AG09309 (cell line): ENCODE measurements around the gene ZNF500.

ENCODE experiments used
- DNase-seq: peaks from one replicate; pipeline ENCODE4 v3.0.0-alpha.2; 2010; ENCODE audit warnings: low read depth
- H3K4me3 ChIP-seq: 2 replicates; pipeline ENCODE4 v1.5.1; 2011; ENCODE audit warnings: mild to moderate bottlenecking, low read depth, low read length, moderate library complexity; ENCODE audit not compliant: control insufficient read depth
- CTCF ChIP-seq: IDR thresholded peaks from 2 replicates; pipeline ENCODE4 v1.5.1; 2011; ENCODE audit warnings: mild to moderate bottlenecking, low read depth, low read length, inconsistent platforms; ENCODE audit not compliant: insufficient read depth, control insufficient read depth; ENCODE audit errors: missing control alignments

The ZNF500 gene

GRCh38 chr16:4709481-4709880 lies 57.5 kb downstream of the ZNF500 start:
- DNase-seq = no peak
- TF ChIP-seq CTCF = no peak
- no peak overlapping the region for H3K4me3 ChIP-seq

GRCh38 chr16:4706871-4707270 lies 60.1 kb downstream of the ZNF500 start:
- TF ChIP-seq CTCF = no peak
- H3K4me3 ChIP-seq = no peak overlapping the region
- no peak for DNase-seq

- TF ChIP-seq CTCF = no peak
- no peak for DNase-seq
- H3K4me3 ChIP-seq = no peak overlapping the region
Measured at GRCh38 chr16:4704913-4705312, 62.0 kb downstream of the ZNF500 start.

- H3K4me3 ChIP-seq = no peak overlapping the region
- no peak for TF ChIP-seq CTCF
- no peak for DNase-seq
Measured at GRCh38 chr16:4704491-4704890, 62.5 kb downstream of the ZNF500 start.

- H3K4me3 ChIP-seq = no peak overlapping the region
- DNase-seq = no peak
- TF ChIP-seq CTCF = no peak
Measured at GRCh38 chr16:4703906-4704305, 63.1 kb downstream of the ZNF500 start.

GRCh38 chr16:4702466-4702808 lies 64.5 kb downstream of the ZNF500 start:
- TF ChIP-seq CTCF = no peak
- no peak for DNase-seq
- H3K4me3 ChIP-seq = no peak overlapping the region

- DNase-seq = no peak
- H3K4me3 ChIP-seq = no peak overlapping the region
- TF ChIP-seq CTCF = no peak
Measured at GRCh38 chr16:4701791-4702465, 65.0 kb downstream of the ZNF500 start.
